Spleen (tissue), 7 donors: ENCODE measurements around the gene PDE6C.

Experiments
- POLR2AphosphoS5 ChIP-seq, 3 donors: sonication (generic); formaldehyde crosslinking; IDR thresholded peaks; one replicate each; pipeline ENCODE4 v1.5.1; 2017; ENCODE audit warnings: antibody characterized with exemption in 3 of 3
- TF ChIP-seq, protein P1 (sequence below), 11 experiments: fragments of 200-600 bp in 7 of 11; fragments of 450-650 bp in 4 of 11; sonication (generic) in 4 of 11; IDR thresholded peaks in 8 of 11; conservative IDR thresholded peaks in 3 of 11; 1 replicate in 7 of 11; 2 replicates in 4 of 11; pipeline versions ENCODE4 v1.4.0 to v1.8.0; 2016 to 2021; ENCODE audit warnings: antibody characterized with exemption in 11 of 11, inconsistent platforms in 4 of 11, mild to moderate bottlenecking in 1 of 11
- donor health status: DM: no; HTN: no; CAD: no; lungs with moderate emphysema.
- donor health status: DM: no; HTN: no; CAD: no.
- donor health status: DM: no; HTN: no; CAD: no.

DNA sequence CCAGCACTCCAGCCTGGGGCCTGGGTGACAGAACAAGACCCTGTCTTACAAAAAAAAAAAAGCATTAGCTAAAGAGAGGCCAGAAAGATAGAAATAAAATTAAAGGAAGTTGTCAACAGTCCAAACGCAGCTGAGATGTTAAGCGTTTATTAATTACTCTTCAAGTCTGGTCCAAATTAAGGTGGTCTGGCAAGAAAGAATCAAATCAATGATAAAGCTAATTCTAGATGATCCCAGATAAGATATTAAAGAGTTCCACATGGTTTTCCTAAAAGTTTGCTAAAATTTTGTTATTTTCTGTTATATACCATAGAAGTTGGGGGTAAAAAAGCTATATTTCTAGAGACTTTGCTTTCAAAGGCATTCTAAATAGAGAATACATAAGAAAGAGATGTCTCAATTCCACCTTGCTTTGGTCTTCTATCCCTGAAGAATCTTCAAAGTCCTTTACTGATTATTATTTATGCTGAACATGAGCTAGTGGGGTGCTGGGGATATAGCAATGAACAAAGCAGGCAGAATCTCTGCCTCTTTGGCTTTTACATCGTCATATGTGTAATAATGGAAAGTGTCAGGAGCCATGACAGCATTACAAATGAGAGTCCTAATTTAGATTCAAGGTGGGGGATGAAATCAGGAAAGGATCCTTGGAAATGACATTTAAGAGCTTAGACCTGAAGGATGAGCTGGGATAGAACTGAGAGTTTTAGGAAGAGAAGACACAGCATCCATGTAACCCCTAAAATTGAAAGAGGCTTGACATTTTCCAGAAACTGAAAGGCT, 66.7 kb downstream of the PDE6C start:
- TF ChIP-seq, protein P1, sequence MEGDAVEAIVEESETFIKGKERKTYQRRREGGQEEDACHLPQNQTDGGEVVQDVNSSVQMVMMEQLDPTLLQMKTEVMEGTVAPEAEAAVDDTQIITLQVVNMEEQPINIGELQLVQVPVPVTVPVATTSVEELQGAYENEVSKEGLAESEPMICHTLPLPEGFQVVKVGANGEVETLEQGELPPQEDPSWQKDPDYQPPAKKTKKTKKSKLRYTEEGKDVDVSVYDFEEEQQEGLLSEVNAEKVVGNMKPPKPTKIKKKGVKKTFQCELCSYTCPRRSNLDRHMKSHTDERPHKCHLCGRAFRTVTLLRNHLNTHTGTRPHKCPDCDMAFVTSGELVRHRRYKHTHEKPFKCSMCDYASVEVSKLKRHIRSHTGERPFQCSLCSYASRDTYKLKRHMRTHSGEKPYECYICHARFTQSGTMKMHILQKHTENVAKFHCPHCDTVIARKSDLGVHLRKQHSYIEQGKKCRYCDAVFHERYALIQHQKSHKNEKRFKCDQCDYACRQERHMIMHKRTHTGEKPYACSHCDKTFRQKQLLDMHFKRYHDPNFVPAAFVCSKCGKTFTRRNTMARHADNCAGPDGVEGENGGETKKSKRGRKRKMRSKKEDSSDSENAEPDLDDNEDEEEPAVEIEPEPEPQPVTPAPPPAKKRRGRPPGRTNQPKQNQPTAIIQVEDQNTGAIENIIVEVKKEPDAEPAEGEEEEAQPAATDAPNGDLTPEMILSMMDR (IDR thresholded peaks at IDR 0.05 in 8 of 11, conservative IDR thresholded peaks at IDR 0.05 in 3 of 11): no peak
- TF ChIP-seq POLR2AphosphoS5 (IDR thresholded peaks at IDR 0.05): no peak
